HepG2 (cell line): ENCODE data around the gene GRHL1. TPM values are rescaled to one million over a fixed set of nuclear protein-coding genes. Genes with fewer than 3 reads are reported as not detected.
A peak's percentile ranks its signal among the peaks of the same experiment; 100 is the strongest.

Source experiments
- CBX5 ChIP-seq: sonication (generic); formaldehyde crosslinking; IDR thresholded peaks from 2 replicates; pipeline ENCODE4 v1.4.0; 2020; ENCODE audit warnings: missing genetic modification reagents, borderline replicate concordance
- CENPT ChIP-seq: sonication (generic); formaldehyde crosslinking; IDR thresholded peaks from 2 replicates; pipeline ENCODE4 v1.8.0; 2022; ENCODE audit warnings: low read depth, mild to moderate bottlenecking, moderate library complexity, missing genetic modification reagents
- DMTF1 ChIP-seq: sonication (generic); formaldehyde crosslinking; IDR thresholded peaks from 2 replicates; pipeline ENCODE4 v1.4.0; 2020; ENCODE audit warnings: mild to moderate bottlenecking, missing genetic modification reagents
- FOXA3 ChIP-seq: IDR thresholded peaks from 2 replicates; pipeline ENCODE4 v1.6.1; 2016; ENCODE audit warnings: missing genetic modification reagents, missing compliant biosample characterization
- KDM6A ChIP-seq: IDR thresholded peaks from 2 replicates; pipeline ENCODE4 v1.6.1; 2016; ENCODE audit warnings: low read depth
- NFE2L1 ChIP-seq: sonication (generic); formaldehyde crosslinking; IDR thresholded peaks from 2 replicates; pipeline ENCODE4 v1.4.0; 2020; ENCODE audit warnings: missing genetic modification reagents, mild to moderate bottlenecking, borderline replicate concordance
- POGZ ChIP-seq: sonication (generic); formaldehyde crosslinking; IDR thresholded peaks from 2 replicates; pipeline ENCODE4 v1.4.0; 2020; ENCODE audit warnings: mild to moderate bottlenecking, missing genetic modification reagents
- SETDB1 ChIP-seq: sonication (generic); formaldehyde crosslinking; IDR thresholded peaks from 2 replicates; pipeline ENCODE4 v1.5.1; 2020; ENCODE audit warnings: missing genetic modification reagents, mild to moderate bottlenecking, borderline replicate concordance
- SRY ChIP-seq: sonication (generic); formaldehyde crosslinking; IDR thresholded peaks from 2 replicates; pipeline ENCODE4 v1.8.0; 2022; ENCODE audit warnings: mild to moderate bottlenecking, missing genetic modification reagents
- TEAD2 ChIP-seq: sonication (generic); formaldehyde crosslinking; IDR thresholded peaks from 2 replicates; pipeline ENCODE4 v1.9.0; 2021; ENCODE audit warnings: missing genetic modification reagents
- THRA ChIP-seq: sonication (generic); formaldehyde crosslinking; IDR thresholded peaks from 2 replicates; pipeline ENCODE4 v1.4.0; 2020; ENCODE audit warnings: missing genetic modification reagents, borderline replicate concordance
- YY1 ChIP-seq: IDR thresholded peaks from 2 replicates; pipeline ENCODE4 v1.6.1; 2011; ENCODE audit warnings: low read length, low read depth, moderate library complexity, mild to moderate bottlenecking; ENCODE audit not compliant: insufficient read depth, insufficient replicate concordance
- ZNF12 ChIP-seq: sonication (generic); formaldehyde crosslinking; IDR thresholded peaks from 2 replicates; pipeline ENCODE4 v1.5.0; 2020; ENCODE audit warnings: missing genetic modification reagents
- ZNF180 ChIP-seq: sonication (generic); formaldehyde crosslinking; IDR thresholded peaks from 2 replicates; pipeline ENCODE4 v1.4.0; 2020; ENCODE audit warnings: low read depth, missing genetic modification reagents, borderline replicate concordance
- ZNF234 ChIP-seq: sonication (generic); formaldehyde crosslinking; conservative IDR thresholded peaks from 2 replicates; pipeline ENCODE4 v1.5.1; 2020; ENCODE audit warnings: mild to moderate bottlenecking, missing genetic modification reagents
- ZNF362 ChIP-seq: sonication (generic); formaldehyde crosslinking; IDR thresholded peaks from 2 replicates; pipeline ENCODE4 v1.4.0; 2020; ENCODE audit warnings: missing genetic modification reagents, mild to moderate bottlenecking, borderline replicate concordance
- ZNF441 ChIP-seq: sonication (generic); formaldehyde crosslinking; IDR thresholded peaks from 2 replicates; pipeline ENCODE4 v1.7.0; 2021; ENCODE audit warnings: missing genetic modification reagents, borderline replicate concordance
- ZNF468 ChIP-seq: sonication (generic); formaldehyde crosslinking; IDR thresholded peaks from 2 replicates; pipeline ENCODE4 v1.8.0; 2022; ENCODE audit warnings: mild to moderate bottlenecking, moderate library complexity, missing genetic modification reagents
- ZNF768 ChIP-seq: sonication (generic); formaldehyde crosslinking; IDR thresholded peaks from 2 replicates; pipeline ENCODE4 v1.4.0; 2020; ENCODE audit warnings: missing genetic modification reagents
- ZNF800 ChIP-seq: sonication (generic); formaldehyde crosslinking; IDR thresholded peaks from 2 replicates; pipeline ENCODE4 v1.4.0; 2020; ENCODE audit warnings: missing genetic modification reagents
- polyA plus RNA-seq, 8 experiments: library from polyadenylated mRNA; depleted of rRNA in 3 of 8; stranded (reverse) in 7 of 8; unstranded in 1 of 8; fragments of >200 nt; fragmentation: Illumina TruSeq in 4 of 8; extraction: Trizol in 4 of 8; gene quantifications; 2 replicates each; pipeline versions ENCODE4 v1.2.1 to v1.2.3, GENCODE V29; 2011 to 2016; ENCODE audit warnings: low read depth in 4 of 8, missing spikeins in 1 of 8, mixed read lengths in 1 of 8; ENCODE audit not compliant: insufficient read depth in 1 of 8
- total RNA-seq, 5 experiments: library from RNA; depleted of rRNA; stranded (reverse); fragments of >200 nt; fragmentation: Illumina TruSeq; extraction: Trizol; gene quantifications; 2 replicates each; pipeline ENCODE4 v1.2.3, GENCODE V29; 2016; ENCODE audit warnings: low read depth in 1 of 5

Gene GRHL1
- total and polyA plus RNA-seq, 2 of the 13 experiments (the other 11 are each of a cell fraction or from before 2014, with no cell fraction given), result 9.3 to 12.0 TPM

- TF ChIP-seq THRA (CRISPR knock-in tag) (peak; percentile 80; the same call in 1 of the 2 replicates), YY1 (no peak), ZNF468 (0 out of 2 replicates have a peak, but pooled peaks have one; percentile 43), FOXA3 (peak; percentile 60), DMTF1 (peak; percentile 64; the same call in 1 of the 2 replicates), ZNF180 (peak; percentile 84; the same call in 1 of the 2 replicates), ZNF362 (CRISPR knock-in tag) (0 out of 2 replicates have a peak, but pooled peaks have one; percentile 8), CBX5 (CRISPR knock-in tag) (no peak), SRY (CRISPR knock-in tag) (peak; percentile 98), POGZ (CRISPR knock-in tag) (no peak; the same call in 1 of the 2 replicates), ZNF800 (CRISPR knock-in tag) (peak; percentile 91), ZNF441 (peak; percentile 89), ZNF234 (CRISPR knock-in tag) (peak; percentile 91), KDM6A (CRISPR knock-in tag) (no peak), ZNF768 (peak; percentile 56; the same call in 1 of the 2 replicates), ZNF12 (peak; percentile 28; the same call in 1 of the 2 replicates), CENPT (CRISPR knock-in tag) (peak; percentile 88; the same call in 1 of the 2 replicates), TEAD2 (CRISPR knock-in tag) (peak; percentile 98), NFE2L1 (CRISPR knock-in tag) (no peak), SETDB1 (CRISPR knock-in tag) (no peak)
These were observed 91.9 kb downstream of the GRHL1 start, which contains the start of gene KLF11 (continued) for GRCh38 chr2:10043256-10043905.
